Myocyte (in vitro differentiated cells): Measurements from ENCODE around the gene SAPCD1. TPM values are rescaled to one million over a fixed set of nuclear protein-coding genes. Genes with fewer than 3 reads are reported as not detected.
A peak's percentile ranks its signal among the peaks of the same experiment; 100 is the strongest.

Experiments
- DNase-seq: peaks from one replicate; pipeline ENCODE4 v3.0.0-alpha.2; 2012; ENCODE audit warnings: low read depth
- total RNA-seq: library from RNA; depleted of rRNA; stranded (reverse); fragments of >200 nt; gene quantifications from 2 replicates; pipeline ENCODE4 v1.2.3, GENCODE V29; 2014

SAPCD1 gene
- total RNA-seq, 1 donor from 2014 or later: not detected

- no peak for DNase-seq
These were observed 33.5 kb upstream of the SAPCD1 start, which contains the start of gene DDAH2 for GRCh38 chr6:31728767-31729514. TSS of gene DDAH2 (minus strand) at chr6:31729299. CDS start at chr6:31729161, 138 bp downstream.

GRCh38 chr6:31729515-31729978, 32.9 kb upstream of the SAPCD1 start:
- DNase-seq: peak; percentile 94

- DNase-seq: peak; percentile 89
These were observed 32.4 kb upstream of the SAPCD1 start for GRCh38 chr6:31729979-31730630.

GRCh38 chr6:31730631-31731086, 31.8 kb upstream of the SAPCD1 start:
- no peak for DNase-seq

GRCh38 chr6:31732029-31732428, 30.4 kb upstream of the SAPCD1 start:
- DNase-seq: no peak

- DNase-seq: no peak
These were observed 28.7 kb upstream of the SAPCD1 start for GRCh38 chr6:31733734-31734133.

GRCh38 chr6:31734247-31734820, 28.1 kb upstream of the SAPCD1 start:
- peak; percentile 53 for DNase-seq

- DNase-seq: peak; percentile 81
These were observed 27.5 kb upstream of the SAPCD1 start for GRCh38 chr6:31734821-31735406.

GRCh38 chr6:31736021-31736767, 26.3 kb upstream of the SAPCD1 start, which contains the start of gene CLIC1:
TSS of gene CLIC1 (minus strand) at chr6:31736530. CDS start at chr6:31736300, 230 bp downstream.
- peak; percentile 85 for DNase-seq

- no peak for DNase-seq
These were observed 25.6 kb upstream of the SAPCD1 start for GRCh38 chr6:31736768-31737314.

GRCh38 chr6:31737315-31737990, 25.0 kb upstream of the SAPCD1 start:
- DNase-seq: no peak

- peak; percentile 62 for DNase-seq
These were observed 24.2 kb upstream of the SAPCD1 start for GRCh38 chr6:31737991-31738979.

- peak; percentile 99 for DNase-seq
These were observed 22.6 kb upstream of the SAPCD1 start, which contains the start of gene MSH5 for GRCh38 chr6:31739639-31740396. TSS of gene MSH5 (plus strand) at chr6:31740005. CDS start at chr6:31740467, 462 bp downstream.

- no peak for DNase-seq
These were observed 21.8 kb upstream of the SAPCD1 start for GRCh38 chr6:31740397-31741223.

GRCh38 chr6:31741815-31742214, 20.6 kb upstream of the SAPCD1 start:
- no peak for DNase-seq

GRCh38 chr6:31742894-31743293, 19.6 kb upstream of the SAPCD1 start:
- no peak for DNase-seq

GRCh38 chr6:31744422-31744821, 18.0 kb upstream of the SAPCD1 start:
- no peak for DNase-seq
